Measurements from ENCODE around the gene UBTD2. TPM values are rescaled to one million over a fixed set of nuclear protein-coding genes. Genes with fewer than 3 reads are reported as not detected.

Gene UBTD2
- total RNA-seq, 2 donors from 2014 or later = 30.4 to 30.5 TPM

DNA sequence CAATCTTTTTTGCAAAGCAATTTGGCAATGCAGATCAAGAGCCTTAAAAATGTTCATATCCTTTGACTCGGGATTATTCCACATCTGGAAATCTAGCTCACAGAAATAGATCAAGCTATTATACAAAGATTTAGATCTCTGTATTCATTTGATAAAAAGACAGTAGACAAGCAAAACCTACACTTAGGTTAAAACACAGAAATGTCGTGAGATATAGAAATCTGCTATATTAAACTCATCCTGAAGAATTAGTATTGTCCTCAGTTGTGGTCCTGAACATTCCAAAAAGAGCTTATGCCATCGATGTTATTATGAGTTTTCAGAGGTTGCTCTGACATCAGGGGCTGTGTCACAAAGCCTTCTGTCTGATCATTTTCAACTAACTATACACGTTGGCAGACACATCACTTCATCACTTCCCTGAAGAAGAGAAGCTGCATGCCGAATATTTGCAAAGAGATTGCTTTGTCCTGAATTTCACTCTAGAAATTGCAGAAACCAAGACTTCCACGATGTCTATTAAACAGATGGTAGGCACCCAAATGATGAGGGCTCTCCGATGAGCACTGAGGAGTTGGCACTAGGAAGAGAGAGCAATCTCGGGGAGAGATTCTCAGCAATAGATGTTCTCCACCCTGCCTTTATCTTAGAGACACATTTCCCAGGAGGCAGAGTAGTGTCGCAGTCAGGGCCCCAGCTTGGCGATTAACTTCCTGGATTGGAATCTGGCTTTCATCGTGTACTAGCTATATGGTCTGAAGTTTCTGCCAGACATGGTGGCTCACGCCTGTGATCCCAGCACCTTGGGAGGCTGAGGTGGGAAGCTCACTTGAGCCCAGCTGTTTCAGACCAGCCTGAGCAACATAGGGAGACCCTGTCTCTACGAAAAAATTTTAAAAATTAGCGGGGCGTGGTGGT is 1.9 kb upstream of the UBTD2 start:
- Mint-ChIP-seq H3K27me3 (ENCODE audit: insufficient read depth) (peaks cover 4% of the 10 kb centered on the region), H3K9me3 (no peaks in the 10 kb centered on the region), H3K36me3 (ENCODE audit: low read depth) (no peaks in the 10 kb centered on the region), H3K27ac (no peak overlapping the region), H3K4me3 (peak overlapping the region; percentile 96), H3K4me1 (peaks cover 34% of the 10 kb centered on the region)
- Histone ChIP-seq H3K36me3 (ENCODE audit: control insufficient read depth, insufficient read depth, low read length) (no peaks in the 10 kb centered on the region), H3K9me3 (ENCODE audit: control insufficient read depth, low read length) (no peaks in the 10 kb centered on the region), H3K9ac (ENCODE audit: extremely low read depth, low read length, poor library complexity, severe bottlenecking) (no peak overlapping the region), H3K4me3 (ENCODE audit: low read length) (no peak overlapping the region), H3K27ac (ENCODE audit: low read depth, low read length) (no peak overlapping the region), H3K27me3 (ENCODE audit: control insufficient read depth, insufficient read depth, low read length, poor library complexity, severe bottlenecking) (no peaks in the 10 kb centered on the region), H3K4me1 (ENCODE audit: control insufficient read depth, insufficient read depth, low read length) (no peaks in the 10 kb centered on the region)
- WGBS, 2 experiments (ENCODE audit: insufficient coverage in 1 of 2, insufficient read length in 1 of 2) = 83 to 84% methylated on average over 12 to 15 of the region's 15 CpGs
- peak; percentile 54 for DNase-seq
- TF ChIP-seq, protein P1, sequence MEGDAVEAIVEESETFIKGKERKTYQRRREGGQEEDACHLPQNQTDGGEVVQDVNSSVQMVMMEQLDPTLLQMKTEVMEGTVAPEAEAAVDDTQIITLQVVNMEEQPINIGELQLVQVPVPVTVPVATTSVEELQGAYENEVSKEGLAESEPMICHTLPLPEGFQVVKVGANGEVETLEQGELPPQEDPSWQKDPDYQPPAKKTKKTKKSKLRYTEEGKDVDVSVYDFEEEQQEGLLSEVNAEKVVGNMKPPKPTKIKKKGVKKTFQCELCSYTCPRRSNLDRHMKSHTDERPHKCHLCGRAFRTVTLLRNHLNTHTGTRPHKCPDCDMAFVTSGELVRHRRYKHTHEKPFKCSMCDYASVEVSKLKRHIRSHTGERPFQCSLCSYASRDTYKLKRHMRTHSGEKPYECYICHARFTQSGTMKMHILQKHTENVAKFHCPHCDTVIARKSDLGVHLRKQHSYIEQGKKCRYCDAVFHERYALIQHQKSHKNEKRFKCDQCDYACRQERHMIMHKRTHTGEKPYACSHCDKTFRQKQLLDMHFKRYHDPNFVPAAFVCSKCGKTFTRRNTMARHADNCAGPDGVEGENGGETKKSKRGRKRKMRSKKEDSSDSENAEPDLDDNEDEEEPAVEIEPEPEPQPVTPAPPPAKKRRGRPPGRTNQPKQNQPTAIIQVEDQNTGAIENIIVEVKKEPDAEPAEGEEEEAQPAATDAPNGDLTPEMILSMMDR (conservative IDR thresholded peaks at IDR 0.05) = no peak

DNA sequence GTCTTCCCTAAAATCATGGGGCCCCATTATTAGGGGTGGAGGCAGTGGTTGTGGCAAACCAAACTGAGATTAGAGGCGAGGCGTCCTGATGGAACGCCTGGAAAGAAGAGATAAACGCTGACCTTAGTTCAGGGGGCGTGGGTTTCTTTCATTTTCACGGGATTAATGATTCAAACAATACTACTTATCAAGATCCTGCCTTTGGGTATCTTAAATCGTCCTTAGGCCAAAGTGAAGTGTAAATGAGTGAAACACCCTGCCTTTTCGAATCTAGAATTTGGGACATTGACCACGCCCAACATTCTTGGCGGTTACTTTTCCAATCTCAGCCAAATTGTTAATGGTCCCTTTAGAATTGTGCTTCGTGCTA is 1.0 kb upstream of the UBTD2 start:
- Histone ChIP-seq H3K4me1 (ENCODE audit: control insufficient read depth, insufficient read depth, low read length) (no peaks in the 10 kb centered on the region), H3K27me3 (ENCODE audit: control insufficient read depth, insufficient read depth, low read length, poor library complexity, severe bottlenecking) (no peaks in the 10 kb centered on the region), H3K36me3 (ENCODE audit: control insufficient read depth, insufficient read depth, low read length) (peaks cover 1% of the 10 kb centered on the region), H3K27ac (ENCODE audit: low read depth, low read length) (peak overlapping the region; percentile 78), H3K9ac (ENCODE audit: extremely low read depth, low read length, poor library complexity, severe bottlenecking) (peak overlapping the region; percentile 59), H3K4me3 (ENCODE audit: low read length) (peak overlapping the region; percentile 77), H3K9me3 (ENCODE audit: control insufficient read depth, low read length) (no peaks in the 10 kb centered on the region)
- Mint-ChIP-seq H3K4me1 (peaks cover 34% of the 10 kb centered on the region), H3K27me3 (ENCODE audit: insufficient read depth) (peaks cover 4% of the 10 kb centered on the region), H3K9me3 (no peaks in the 10 kb centered on the region), H3K36me3 (ENCODE audit: low read depth) (no peaks in the 10 kb centered on the region), H3K27ac (peak overlapping the region; percentile 96), H3K4me3 (peak overlapping the region; percentile 96)
- TF ChIP-seq, protein P1 (conservative IDR thresholded peaks at IDR 0.05) = no peak
- DNase-seq = no peak
- 9 to 28% methylated on average over 4 to 11 of the region's 11 CpGs for WGBS, 2 experiments (ENCODE audit: insufficient coverage in 1 of 2, insufficient read length in 1 of 2)

DNA sequence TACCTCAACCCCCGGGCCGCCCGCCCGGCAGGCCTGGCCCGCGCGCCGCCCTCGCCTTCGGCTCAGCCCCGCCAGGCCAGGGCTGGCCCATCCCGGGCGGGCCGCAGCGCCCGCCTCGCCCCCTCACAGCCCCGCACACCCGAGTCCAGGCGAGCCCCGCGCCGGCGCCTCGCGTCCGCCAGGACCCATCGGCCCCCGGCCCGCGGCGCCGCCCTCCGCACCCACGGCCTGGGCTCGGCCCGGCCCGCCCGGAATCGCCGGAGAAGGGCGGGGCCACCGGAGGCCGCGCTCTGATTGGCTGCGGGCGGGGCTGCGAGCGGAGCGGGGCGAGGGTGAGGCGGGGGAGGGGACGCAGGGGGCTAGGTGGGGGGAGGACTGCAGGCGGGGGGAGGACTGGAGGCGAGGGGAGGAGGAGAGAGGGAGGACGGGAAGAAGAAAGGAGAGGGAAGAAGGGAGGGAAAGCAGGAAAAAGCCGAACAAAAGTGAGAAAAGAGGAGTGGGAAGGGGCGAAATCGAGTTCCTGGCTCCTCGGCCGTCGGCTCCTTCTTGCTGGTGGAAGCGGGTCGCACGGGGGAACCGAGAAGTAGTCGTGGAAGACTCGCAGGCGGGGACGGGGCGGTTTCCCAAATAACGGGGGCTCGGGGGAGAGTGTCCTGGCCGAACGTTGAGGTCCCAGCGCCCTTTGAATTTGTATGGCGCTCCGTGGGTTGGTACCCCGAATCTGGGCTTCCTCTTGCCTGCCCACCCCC is 472 bp upstream of the UBTD2 start:
- WGBS, 2 experiments (ENCODE audit: insufficient coverage in 1 of 2, insufficient read length in 1 of 2) = 0% methylated on average over 13 to 79 of the region's 79 CpGs
- no peaks in the 10 kb centered on the region for H3K4me1 ChIP-seq (ENCODE audit: control insufficient read depth, insufficient read depth, low read length)
- Mint-ChIP-seq H3K4me3 (peak overlapping the region; percentile 96), H3K9me3 (no peaks in the 10 kb centered on the region), H3K27ac (peak overlapping the region; percentile 96), H3K36me3 (ENCODE audit: low read depth) (no peaks in the 10 kb centered on the region), H3K27me3 (ENCODE audit: insufficient read depth) (peaks cover 4% of the 10 kb centered on the region), H3K4me1 (peaks cover 34% of the 10 kb centered on the region)
- no peaks in the 10 kb centered on the region for H3K27me3 ChIP-seq (ENCODE audit: control insufficient read depth, insufficient read depth, low read length, poor library complexity, severe bottlenecking)
- peaks cover 7% of the 10 kb centered on the region for H3K36me3 ChIP-seq (ENCODE audit: control insufficient read depth, insufficient read depth, low read length)
- H3K9ac ChIP-seq (ENCODE audit: extremely low read depth, low read length, poor library complexity, severe bottlenecking) = peak overlapping the region; percentile 59
- TF ChIP-seq, protein P1 (conservative IDR thresholded peaks at IDR 0.05) = no peak
- peak; percentile 94 for DNase-seq
- no peaks in the 10 kb centered on the region for H3K9me3 ChIP-seq (ENCODE audit: control insufficient read depth, low read length)
- peak overlapping the region; percentile 97 for H3K27ac ChIP-seq (ENCODE audit: low read depth, low read length)
- H3K4me3 ChIP-seq (ENCODE audit: low read length) = peak overlapping the region; percentile 77

Data from endodermal cell (in vitro differentiated cells).